HG02973 (cell line): ENCODE results near the gene RNFT2.
"Not testable (repeated sequence)": the region's sequence is repeated elsewhere in the genome, so short reads cannot be mapped to it uniquely, and the experiment has no call there.

Experiments
- ATAC-seq: cut with Tn5 transposase; IDR thresholded peaks from one replicate; pipeline ENCODE4 v1.9.1; 2021; ENCODE audit warnings: moderate library complexity; ENCODE audit not compliant: unreplicated experiment

Gene RNFT2

GRCh38 chr12:116790066-116790465 lies 52.0 kb downstream of the RNFT2 start:
- ATAC-seq: no peak

GRCh38 chr12:116792403-116792802 lies 54.3 kb downstream of the RNFT2 start:
- ATAC-seq: no peak

DNA sequence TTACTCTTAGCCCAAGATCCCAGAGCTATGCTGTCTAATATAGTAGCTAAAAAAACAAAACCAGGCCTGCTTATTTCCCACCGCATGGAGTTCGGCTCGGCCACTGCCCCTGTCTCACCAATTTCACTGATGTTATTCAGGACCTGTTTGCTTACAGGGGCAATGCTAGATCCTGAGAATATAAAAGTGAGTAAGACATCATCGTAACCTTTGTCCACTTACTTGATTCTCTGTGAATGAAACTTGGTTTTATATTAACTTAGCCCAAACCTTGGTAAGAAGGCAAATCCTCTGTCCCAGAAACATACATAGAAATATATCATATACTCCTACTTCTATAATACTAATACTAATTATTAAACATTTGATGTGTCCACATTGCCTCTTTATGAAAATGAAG lies 56.6 kb downstream of the RNFT2 start:
- ATAC-seq: no peak

DNA sequence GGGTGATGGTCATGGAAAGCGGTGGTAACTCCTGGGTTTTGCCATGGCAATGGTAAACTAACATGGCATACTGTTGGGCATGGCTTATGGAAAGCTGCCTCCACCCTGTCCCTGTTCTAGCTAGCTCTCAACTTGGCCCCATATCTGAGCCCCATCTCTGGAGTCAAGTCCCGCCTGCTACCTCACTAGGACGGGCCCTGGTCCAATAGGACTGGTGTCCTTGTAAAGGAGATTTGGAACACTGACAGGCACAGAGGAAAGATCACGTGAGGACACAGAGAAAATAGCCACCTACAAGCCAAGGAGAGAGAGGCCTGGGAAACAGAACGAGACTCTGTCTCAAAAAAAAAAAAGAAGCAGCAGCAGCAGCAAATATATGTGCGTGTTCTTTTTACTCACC lies 59.8 kb downstream of the RNFT2 start:
- no peak for ATAC-seq

- no peak for ATAC-seq
Observed at GRCh38 chr12:116798719-116799118, 60.6 kb downstream of the RNFT2 start.

DNA sequence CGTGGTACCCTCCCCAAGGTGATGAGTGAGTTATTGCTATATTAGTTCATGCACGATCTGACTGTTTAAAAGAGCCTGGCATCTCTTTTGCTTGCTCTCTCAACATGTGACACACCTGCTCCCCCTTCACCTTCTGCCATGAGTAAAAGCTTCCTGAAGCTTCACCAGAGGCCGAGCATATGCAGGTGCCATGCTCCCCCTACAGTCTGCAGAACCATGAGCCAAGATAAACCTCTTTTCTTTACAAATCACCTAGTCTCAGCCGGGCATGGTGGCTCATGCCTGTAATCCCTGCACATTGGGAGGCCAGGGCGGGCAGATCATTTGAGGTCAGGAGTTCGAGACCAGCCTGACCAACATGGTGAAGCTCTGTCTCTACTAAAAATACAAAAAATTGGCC lies 61.8 kb downstream of the RNFT2 start:
- ATAC-seq: no peak

GRCh38 chr12:116800918-116801317 lies 62.8 kb downstream of the RNFT2 start:
- ATAC-seq: no peak

DNA sequence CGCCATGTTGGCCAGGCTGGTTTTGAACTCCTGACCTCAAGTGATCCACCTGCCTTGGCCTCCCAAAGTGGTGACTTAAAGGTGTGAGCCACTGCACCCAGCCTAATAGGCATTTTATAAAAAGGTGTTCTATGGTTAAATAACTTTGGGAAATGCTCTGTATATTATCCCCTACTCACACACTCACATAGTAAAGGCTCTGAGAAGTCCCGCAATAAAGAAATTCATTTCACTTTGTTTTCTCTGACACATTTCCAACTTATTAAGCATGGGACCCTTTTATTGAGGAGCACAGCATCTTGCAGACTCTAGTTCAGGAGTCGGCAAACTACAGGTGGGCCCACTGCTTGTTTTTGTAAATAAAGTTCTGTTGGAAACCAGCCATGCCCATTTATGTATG lies 63.9 kb downstream of the RNFT2 start:
- no peak for ATAC-seq

- ATAC-seq: no peak
Observed at GRCh38 chr12:116803013-116803736, 65.1 kb downstream of the RNFT2 start.

GRCh38 chr12:116804051-116804450 lies 65.9 kb downstream of the RNFT2 start:
- no peak for ATAC-seq

- ATAC-seq: no peak
Observed at GRCh38 chr12:116806845-116807440, 68.8 kb downstream of the RNFT2 start.

DNA sequence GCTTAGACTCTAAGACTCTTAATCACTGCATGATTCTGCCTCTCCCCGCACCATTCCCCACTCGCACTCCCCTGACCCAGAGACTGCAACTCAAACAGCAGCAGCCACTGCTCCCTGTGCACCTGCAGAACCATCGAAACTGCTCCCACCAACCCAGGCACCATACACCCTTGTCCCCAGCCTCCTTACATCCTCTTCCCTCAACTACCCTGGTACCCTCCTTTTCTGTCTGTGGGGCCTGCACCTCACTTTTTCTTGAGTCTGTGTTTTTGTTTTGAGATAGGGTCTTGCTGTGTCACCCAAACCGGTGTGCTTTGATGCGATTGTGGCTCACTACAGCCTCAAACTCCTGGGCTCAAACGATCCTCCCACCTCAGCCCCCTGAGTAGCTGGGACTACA lies 69.4 kb downstream of the RNFT2 start:
- ATAC-seq: no peak

- ATAC-seq: no peak
Observed at GRCh38 chr12:116808113-116809105, 70.3 kb downstream of the RNFT2 start.

DNA sequence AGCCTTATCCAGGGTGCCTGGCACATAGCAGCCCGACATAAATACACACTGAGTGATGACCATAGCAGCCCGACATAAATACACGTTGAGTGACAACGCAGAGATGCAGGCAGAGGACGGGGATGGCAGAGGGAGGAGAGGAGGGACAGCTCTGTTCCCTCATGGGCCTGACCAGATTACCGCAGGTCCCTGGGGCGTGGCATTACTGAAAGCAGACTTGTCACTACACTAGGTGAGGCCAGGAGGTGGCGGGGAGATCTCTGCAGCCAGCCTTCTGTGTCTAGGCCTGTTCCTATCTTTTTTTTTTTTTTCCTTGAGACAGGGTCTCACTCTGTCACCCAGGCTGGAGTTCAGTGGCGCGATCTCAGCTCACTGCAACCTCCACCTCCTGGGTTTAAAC lies 74.1 kb downstream of the RNFT2 start:
- no peak for ATAC-seq

DNA sequence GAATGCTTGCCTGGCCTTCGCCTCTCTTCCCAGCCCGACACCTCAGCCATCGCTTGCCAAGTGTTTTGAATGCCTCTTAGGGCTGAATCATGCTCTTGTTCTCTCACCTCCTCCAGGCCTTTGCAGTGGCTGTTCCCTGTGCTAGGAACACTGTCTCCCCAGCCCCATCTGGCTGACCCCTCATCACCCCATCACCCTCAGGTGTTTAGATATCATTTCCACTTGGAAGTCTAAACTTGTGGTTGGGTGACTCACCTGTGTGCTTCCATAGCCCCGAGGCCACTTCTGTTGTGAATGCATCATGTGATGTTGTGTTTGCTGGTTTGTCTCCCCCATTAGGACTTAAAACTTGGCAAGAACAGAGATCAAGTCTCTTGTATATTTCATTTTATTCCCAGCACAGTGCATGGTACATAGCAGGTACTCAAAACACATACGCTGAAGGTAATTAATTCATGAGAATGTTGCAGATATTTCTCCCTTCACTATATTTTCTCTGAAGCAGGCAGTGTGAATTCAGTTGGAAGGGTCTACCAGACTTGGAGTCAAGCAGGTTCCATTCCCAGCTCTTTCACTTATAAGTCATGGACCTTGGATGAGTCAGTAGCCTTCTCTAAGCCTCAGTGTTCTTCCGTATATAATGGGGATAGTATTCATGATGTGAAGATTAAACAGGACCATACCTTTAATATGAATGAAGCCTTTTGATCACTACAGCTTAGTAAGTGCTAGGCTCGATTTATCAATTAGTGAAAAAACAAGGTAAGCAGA lies 75.3 kb downstream of the RNFT2 start:
- no peak for ATAC-seq

DNA sequence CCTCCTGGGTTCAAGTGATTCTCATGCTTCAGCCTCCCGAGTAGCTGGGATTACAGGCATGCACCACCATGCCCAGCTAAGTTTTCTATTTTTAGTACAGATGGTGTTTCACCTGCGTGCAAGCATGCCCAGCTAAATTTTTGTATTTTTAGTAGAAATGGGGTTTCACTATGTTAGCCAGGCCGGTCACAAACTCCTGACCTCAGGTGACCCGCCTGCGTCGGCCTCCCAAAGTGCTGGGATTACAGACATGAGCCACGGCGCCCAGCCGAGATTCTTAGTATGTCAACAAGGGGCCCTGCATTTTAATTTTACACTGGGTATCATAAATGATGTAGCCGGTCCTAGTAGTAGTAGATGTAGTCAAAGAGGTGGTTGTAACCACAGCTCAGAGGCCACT lies 76.7 kb downstream of the RNFT2 start:
- ATAC-seq: not testable (repeated sequence)

- no peak for ATAC-seq
Observed at GRCh38 chr12:116818341-116818856, 80.3 kb downstream of the RNFT2 start.

GRCh38 chr12:116818948-116819832 lies 81.1 kb downstream of the RNFT2 start:
- peak; percentile 87 for ATAC-seq

- no peak for ATAC-seq
Observed at GRCh38 chr12:116820064-116820656, 82.0 kb downstream of the RNFT2 start.
